Panc1 (cell line): ENCODE results near the gene BCAS3. TPM values are rescaled to one million over a fixed set of nuclear protein-coding genes. Genes with fewer than 3 reads are reported as not detected.
A peak's percentile ranks its signal among the peaks of the same experiment; 100 is the strongest.

Source experiments
- ATAC-seq: fragments of 200-7000 bp; cut with Tn5 transposase; 2 replicates; pipeline ENCODE4 v1.9.1; 2020; ENCODE audit warnings: mild to moderate bottlenecking, moderate library complexity
- BruUV-seq: library from RNA; stranded (reverse); fragments of 400-500 nt; replicated peaks from 2 replicates; lab custom pipeline; 2021; lab: Mats Ljungman, UMichigan
- CTCF ChIA-PET: fragments of 300-600 bp; sonication (Branson Sonifier 250); formaldehyde crosslinking; loops from one replicate; lab custom pipeline; 2022; ENCODE audit warnings: antibody characterized with exemption; lab: Charles Lee
- POLR2A ChIA-PET: fragments of 300-600 bp; sonication (Branson Sonifier 250); formaldehyde crosslinking; loops from one replicate; lab custom pipeline; 2022; ENCODE audit warnings: antibody characterized with exemption; lab: Charles Lee
- DNase-seq: peaks from one replicate; pipeline ENCODE4 v3.0.0-alpha.2; 2010; ENCODE audit warnings: low read depth, low spot score
- H3K27ac ChIP-seq: 2 replicates; pipeline ENCODE4 v1.5.1; 2011; ENCODE audit warnings: mild to moderate bottlenecking, low read length, inconsistent platforms
- H3K27me3 ChIP-seq: fragments of 200-500 bp; sonication (Bioruptor generic); 2 replicates; pipeline ENCODE4 v1.6.0; 2014; ENCODE audit warnings: low read length, inconsistent platforms; ENCODE audit not compliant: control insufficient read depth, insufficient read depth
- H3K36me3 ChIP-seq: fragments of 200-500 bp; sonication (Bioruptor generic); 2 replicates; pipeline ENCODE4 v1.5.1; 2014; ENCODE audit warnings: inconsistent platforms, mild to moderate bottlenecking, low read length, moderate library complexity; ENCODE audit not compliant: control insufficient read depth, insufficient read depth
- H3K4me1 ChIP-seq: 2 replicates; pipeline ENCODE4 v1.5.1; 2011; ENCODE audit warnings: inconsistent platforms, mild to moderate bottlenecking, low read length, moderate library complexity; ENCODE audit not compliant: control insufficient read depth, insufficient read depth
- H3K4me3 ChIP-seq, 2 experiments: 2 replicates each; pipeline ENCODE4 v1.5.1; 2011 to 2012; ENCODE audit warnings: low read depth in 2 of 2, low read length in 2 of 2, mild to moderate bottlenecking in 2 of 2, inconsistent platforms in 1 of 2, moderate library complexity in 1 of 2
- H3K9me3 ChIP-seq: fragments of 200-500 bp; sonication (Bioruptor generic); 2 replicates; pipeline ENCODE4 v1.5.1; 2014; ENCODE audit warnings: low read depth, mild to moderate bottlenecking, inconsistent platforms, low read length, moderate library complexity; ENCODE audit not compliant: control insufficient read depth, insufficient read depth
- POLR2AphosphoS5 ChIP-seq: IDR thresholded peaks from 2 replicates; pipeline ENCODE4 v1.6.1; 2012; ENCODE audit warnings: mild to moderate bottlenecking, low read depth, low read length, moderate library complexity
- SIN3A ChIP-seq: IDR thresholded peaks from 2 replicates; pipeline ENCODE4 v1.6.1; 2012; ENCODE audit warnings: low read depth, mild to moderate bottlenecking, low read length, moderate library complexity, borderline replicate concordance; ENCODE audit not compliant: insufficient read depth
- TCF7L2 ChIP-seq: IDR thresholded peaks from 2 replicates; pipeline ENCODE4 v1.6.1; 2011; ENCODE audit warnings: mild to moderate bottlenecking, low read depth, low read length, inconsistent platforms
- in situ Hi-C: cut with HindIII; loops from 2 replicates; pipeline ENCODE4 v1.10.0; 2016; ENCODE audit warnings: low sequenced_read_pairs, low pct_unique_long_range_greater_than_20kb
- intact Hi-C: fragments of 100-400 bp; cut with micrococcal nuclease; formaldehyde crosslinking; loops from one replicate; pipeline ENCODE4 v1.10.0; 2022; ENCODE audit not compliant: unreplicated experiment
- total RNA-seq: library from RNA; stranded (reverse); gene quantifications from one replicate; pipeline ENCODE4 v1.2.1, GENCODE V29; 2021; ENCODE audit not compliant: unreplicated experiment
- TF ChIP-seq, protein P1 (sequence below): fragments of 450-650 bp; IDR thresholded peaks from 2 replicates; pipeline ENCODE4 v1.5.1; 2017; ENCODE audit warnings: mild to moderate bottlenecking
- TF ChIP-seq, protein P2 (sequence below), 2 experiments: IDR thresholded peaks; 2 replicates each; pipeline ENCODE4 v1.6.1; 2011 to 2012; ENCODE audit warnings: low read depth in 2 of 2, control low read depth in 1 of 2, low read length in 1 of 2, mild to moderate bottlenecking in 1 of 2, moderate library complexity in 1 of 2; ENCODE audit not compliant: insufficient read depth in 1 of 2

The BCAS3 gene
- total RNA-seq, 1 experiment from 2014 or later, result 9.3 TPM

DNA sequence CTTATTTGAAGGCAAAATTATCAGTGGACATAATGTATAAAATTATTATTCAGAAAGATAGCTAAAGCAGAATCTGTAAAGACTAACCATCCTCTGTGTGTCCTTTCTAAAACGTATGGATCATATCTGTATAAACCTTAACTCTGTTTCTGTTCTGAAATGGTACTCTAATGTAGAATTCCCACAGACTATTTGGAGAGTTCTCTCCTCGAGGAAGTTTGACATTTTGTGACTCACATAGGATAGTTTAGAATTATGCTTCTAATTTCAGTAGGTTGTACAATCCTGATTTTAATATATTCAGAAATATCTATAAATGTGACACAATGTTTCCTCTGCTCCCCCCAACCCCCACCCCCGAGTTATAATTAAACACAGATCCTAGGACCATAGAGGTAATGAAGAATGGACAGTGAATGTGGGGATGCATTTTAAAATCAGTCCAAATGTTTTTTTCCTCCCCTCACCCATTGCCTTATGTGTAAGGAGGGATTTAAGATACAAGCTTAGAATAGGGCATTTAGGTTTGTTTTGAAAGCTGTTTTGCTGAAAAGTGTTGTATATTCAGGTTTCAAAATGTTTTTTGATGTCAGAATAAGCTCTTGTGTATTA, 66.8 kb downstream of the BCAS3 start:
- intact Hi-C loops, result no loop called here
- H3K4me1 ChIP-seq, result no peaks in the 10 kb centered on the region

DNA sequence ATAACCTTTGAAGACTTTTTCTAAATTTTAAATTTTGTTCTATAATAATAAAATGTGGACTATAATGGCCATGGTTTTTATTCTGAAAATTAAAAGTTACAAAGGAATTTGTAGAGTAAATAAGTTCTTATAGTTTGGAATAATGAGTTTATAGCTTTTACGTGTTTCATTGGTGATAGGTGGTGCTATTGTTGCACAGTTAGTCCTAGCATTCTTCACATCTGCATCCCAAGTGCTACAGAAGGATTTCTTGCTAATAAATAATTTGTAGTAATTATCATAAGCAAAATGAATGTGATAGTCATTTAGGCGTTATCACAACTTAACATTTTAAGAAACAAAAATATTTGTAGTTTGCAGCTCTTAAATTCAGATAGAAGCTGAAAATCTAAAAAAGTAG, 67.9 kb downstream of the BCAS3 start:
- ATAC-seq, result no peak
- Histone ChIP-seq H3K27me3 (no peaks in the 10 kb centered on the region), H3K4me3 (no peak overlapping the region), H3K9me3 (no peaks in the 10 kb centered on the region), H3K36me3 (no peaks in the 10 kb centered on the region), H3K27ac (no peak overlapping the region), H3K4me1 (no peaks in the 10 kb centered on the region)
- TF ChIP-seq, protein P1, sequence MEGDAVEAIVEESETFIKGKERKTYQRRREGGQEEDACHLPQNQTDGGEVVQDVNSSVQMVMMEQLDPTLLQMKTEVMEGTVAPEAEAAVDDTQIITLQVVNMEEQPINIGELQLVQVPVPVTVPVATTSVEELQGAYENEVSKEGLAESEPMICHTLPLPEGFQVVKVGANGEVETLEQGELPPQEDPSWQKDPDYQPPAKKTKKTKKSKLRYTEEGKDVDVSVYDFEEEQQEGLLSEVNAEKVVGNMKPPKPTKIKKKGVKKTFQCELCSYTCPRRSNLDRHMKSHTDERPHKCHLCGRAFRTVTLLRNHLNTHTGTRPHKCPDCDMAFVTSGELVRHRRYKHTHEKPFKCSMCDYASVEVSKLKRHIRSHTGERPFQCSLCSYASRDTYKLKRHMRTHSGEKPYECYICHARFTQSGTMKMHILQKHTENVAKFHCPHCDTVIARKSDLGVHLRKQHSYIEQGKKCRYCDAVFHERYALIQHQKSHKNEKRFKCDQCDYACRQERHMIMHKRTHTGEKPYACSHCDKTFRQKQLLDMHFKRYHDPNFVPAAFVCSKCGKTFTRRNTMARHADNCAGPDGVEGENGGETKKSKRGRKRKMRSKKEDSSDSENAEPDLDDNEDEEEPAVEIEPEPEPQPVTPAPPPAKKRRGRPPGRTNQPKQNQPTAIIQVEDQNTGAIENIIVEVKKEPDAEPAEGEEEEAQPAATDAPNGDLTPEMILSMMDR, result peak; percentile 19; the same call in 1 of the 2 replicates
- TF ChIP-seq TCF7L2 (no peak), SIN3A (no peak)
- TF ChIP-seq, protein P2, sequence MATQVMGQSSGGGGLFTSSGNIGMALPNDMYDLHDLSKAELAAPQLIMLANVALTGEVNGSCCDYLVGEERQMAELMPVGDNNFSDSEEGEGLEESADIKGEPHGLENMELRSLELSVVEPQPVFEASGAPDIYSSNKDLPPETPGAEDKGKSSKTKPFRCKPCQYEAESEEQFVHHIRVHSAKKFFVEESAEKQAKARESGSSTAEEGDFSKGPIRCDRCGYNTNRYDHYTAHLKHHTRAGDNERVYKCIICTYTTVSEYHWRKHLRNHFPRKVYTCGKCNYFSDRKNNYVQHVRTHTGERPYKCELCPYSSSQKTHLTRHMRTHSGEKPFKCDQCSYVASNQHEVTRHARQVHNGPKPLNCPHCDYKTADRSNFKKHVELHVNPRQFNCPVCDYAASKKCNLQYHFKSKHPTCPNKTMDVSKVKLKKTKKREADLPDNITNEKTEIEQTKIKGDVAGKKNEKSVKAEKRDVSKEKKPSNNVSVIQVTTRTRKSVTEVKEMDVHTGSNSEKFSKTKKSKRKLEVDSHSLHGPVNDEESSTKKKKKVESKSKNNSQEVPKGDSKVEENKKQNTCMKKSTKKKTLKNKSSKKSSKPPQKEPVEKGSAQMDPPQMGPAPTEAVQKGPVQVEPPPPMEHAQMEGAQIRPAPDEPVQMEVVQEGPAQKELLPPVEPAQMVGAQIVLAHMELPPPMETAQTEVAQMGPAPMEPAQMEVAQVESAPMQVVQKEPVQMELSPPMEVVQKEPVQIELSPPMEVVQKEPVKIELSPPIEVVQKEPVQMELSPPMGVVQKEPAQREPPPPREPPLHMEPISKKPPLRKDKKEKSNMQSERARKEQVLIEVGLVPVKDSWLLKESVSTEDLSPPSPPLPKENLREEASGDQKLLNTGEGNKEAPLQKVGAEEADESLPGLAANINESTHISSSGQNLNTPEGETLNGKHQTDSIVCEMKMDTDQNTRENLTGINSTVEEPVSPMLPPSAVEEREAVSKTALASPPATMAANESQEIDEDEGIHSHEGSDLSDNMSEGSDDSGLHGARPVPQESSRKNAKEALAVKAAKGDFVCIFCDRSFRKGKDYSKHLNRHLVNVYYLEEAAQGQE (IDR thresholded peaks at IDR 0.05; ENCODE audit: insufficient read depth in 1 of 2, low read depth in 2 of 2, low read length in 1 of 2), result no peak
- in situ Hi-C loops (no loop called here), intact Hi-C loops (no loop called here)
- no TSS peak for BruUV-seq
- POLR2A ChIA-PET, result no interaction called here
- no peak for DNase-seq
- CTCF ChIA-PET, result no interaction called here

More for the DNA sequence above, 66.8 kb downstream of the BCAS3 start:
- BruUV-seq, result no TSS peak
- Histone ChIP-seq H3K4me3 (no peak overlapping the region), H3K27ac (no peak overlapping the region), H3K36me3 (no peaks in the 10 kb centered on the region), H3K9me3 (no peaks in the 10 kb centered on the region), H3K27me3 (no peaks in the 10 kb centered on the region)
- POLR2A ChIA-PET, result no interaction called here
- TF ChIP-seq POLR2AphosphoS5 (no peak), TCF7L2 (no peak), SIN3A (no peak)
- TF ChIP-seq, protein P1, result no peak
- TF ChIP-seq, protein P2 (IDR thresholded peaks at IDR 0.05; ENCODE audit: insufficient read depth in 1 of 2, low read depth in 2 of 2, low read length in 1 of 2), result no peak
- in situ Hi-C loops, result no loop called here
- CTCF ChIA-PET, result interaction anchor here (0.7 kb wide), 1 partner anchor 654 kb away, joined by 7 read pairs; no protein-coding TSS in a partner anchor
- ATAC-seq (no peak), DNase-seq (no peak)
